GM18508 (cell line): ENCODE results near the gene C9orf78.
"Not testable (repeated sequence)": the region's sequence is repeated elsewhere in the genome, so short reads cannot be mapped to it uniquely, and the experiment has no call there.

Experiments
- ATAC-seq: cut with Tn5 transposase; IDR thresholded peaks from one replicate; pipeline ENCODE4 v1.9.1; 2021; ENCODE audit warnings: moderate number of reproducible peaks; ENCODE audit not compliant: insufficient read depth, unreplicated experiment

The C9orf78 gene

GRCh38 chr9:129815278-129815677 lies 19.8 kb downstream of the C9orf78 start:
- ATAC-seq: no peak

- no peak for ATAC-seq
These were observed 20.4 kb downstream of the C9orf78 start for GRCh38 chr9:129814432-129815223.

GRCh38 chr9:129813661-129814060 lies 21.4 kb downstream of the C9orf78 start:
- ATAC-seq: no peak

- ATAC-seq: no peak
These were observed 22.7 kb downstream of the C9orf78 start for GRCh38 chr9:129812385-129812784.

- ATAC-seq: no peak
These were observed 23.1 kb downstream of the C9orf78 start for GRCh38 chr9:129811967-129812363.

- ATAC-seq: no peak
These were observed 24.3 kb downstream of the C9orf78 start for GRCh38 chr9:129810788-129811187.

- ATAC-seq: no peak
These were observed 25.0 kb downstream of the C9orf78 start for GRCh38 chr9:129810116-129810515.

GRCh38 chr9:129809346-129809745 lies 25.7 kb downstream of the C9orf78 start:
- ATAC-seq: no peak

- no peak for ATAC-seq
These were observed 29.0 kb downstream of the C9orf78 start for GRCh38 chr9:129806061-129806460.

GRCh38 chr9:129803676-129804060 lies 31.4 kb downstream of the C9orf78 start:
- no peak for ATAC-seq

GRCh38 chr9:129802833-129803675 lies 32.0 kb downstream of the C9orf78 start, which contains the start of gene TOR1B:
Gene TOR1B (plus strand): TSS chr9:129803184. CDS start chr9:129803213, 29 bp downstream.
- ATAC-seq: peak; percentile 42

GRCh38 chr9:129801504-129801903 lies 33.6 kb downstream of the C9orf78 start:
- ATAC-seq: no peak

- no peak for ATAC-seq
These were observed 36.1 kb downstream of the C9orf78 start for GRCh38 chr9:129798973-129799372.

- ATAC-seq: not testable (repeated sequence)
These were observed 39.0 kb downstream of the C9orf78 start for GRCh38 chr9:129796029-129796428.

- ATAC-seq: no peak
These were observed 40.5 kb downstream of the C9orf78 start for GRCh38 chr9:129794549-129794948.

- ATAC-seq: no peak
These were observed 48.6 kb downstream of the C9orf78 start for GRCh38 chr9:129786481-129786880.

- ATAC-seq: no peak
These were observed 49.2 kb downstream of the C9orf78 start for GRCh38 chr9:129785866-129786265.

GRCh38 chr9:129784970-129785369 lies 50.1 kb downstream of the C9orf78 start:
- not testable (repeated sequence) for ATAC-seq

- no peak for ATAC-seq
These were observed 51.3 kb downstream of the C9orf78 start for GRCh38 chr9:129783516-129784361.

- no peak for ATAC-seq
These were observed 53.1 kb downstream of the C9orf78 start for GRCh38 chr9:129781981-129782380.
